Keratinocyte (primary cell): ENCODE data around the gene ALB. TPM values are rescaled to one million over a fixed set of nuclear protein-coding genes. Genes with fewer than 3 reads are reported as not detected.

ENCODE experiments used
- DNase-seq: peaks from one replicate; pipeline ENCODE4 v3.0.0-alpha.2; 2011; ENCODE audit warnings: low read depth, missing footprints, low spot score
- FAIRE-seq: peaks from 2 replicates; lab custom pipeline; 2011; peaks lifted over from hg19 to GRCh38; lab: Jason Lieb, UNC
- H2AFZ ChIP-seq: 2 replicates; pipeline ENCODE4 v1.6.0; 2012; ENCODE audit warnings: low read length, control low read depth, inconsistent platforms; ENCODE audit not compliant: control insufficient read depth
- H3K27ac ChIP-seq: 2 replicates; pipeline ENCODE4 v1.5.1; 2011; ENCODE audit warnings: low read length; ENCODE audit not compliant: control insufficient read depth, insufficient read depth
- H3K27me3 ChIP-seq: 3 replicates; pipeline ENCODE4 v1.6.0; 2011; ENCODE audit warnings: low read length; ENCODE audit not compliant: control insufficient read depth, insufficient read depth; ENCODE audit errors: extremely low read depth
- H3K36me3 ChIP-seq, 2 experiments: 2 replicates in 1 of 2; 3 replicates in 1 of 2; pipeline ENCODE4 v1.5.1; 2011; ENCODE audit warnings: low read length in 2 of 2, mild to moderate bottlenecking in 1 of 2; ENCODE audit not compliant: control insufficient read depth in 2 of 2, insufficient read depth in 2 of 2; ENCODE audit errors: extremely low read depth in 1 of 2
- H3K4me1 ChIP-seq: 3 replicates; pipeline ENCODE4 v1.5.1; 2011; ENCODE audit warnings: low read length; ENCODE audit not compliant: control insufficient read depth, insufficient read depth; ENCODE audit errors: extremely low read depth
- H3K4me2 ChIP-seq: 3 replicates; pipeline ENCODE4 v1.6.0; 2011; ENCODE audit warnings: low read depth, low read length; ENCODE audit not compliant: control insufficient read depth, insufficient read depth; ENCODE audit errors: extremely low read depth
- H3K4me3 ChIP-seq, 3 experiments: fragments of 200-600 bp in 1 of 3; sonication (generic) in 1 of 3; 2 replicates in 2 of 3; 3 replicates in 1 of 3; pipeline ENCODE4 v1.5.1; 2011 to 2016; ENCODE audit warnings: low read length in 3 of 3, mild to moderate bottlenecking in 3 of 3, control low read depth in 2 of 3, inconsistent platforms in 1 of 3, low read depth in 1 of 3, mixed read lengths in 1 of 3, mixed run types in 1 of 3, moderate library complexity in 1 of 3; ENCODE audit not compliant: control insufficient read depth in 2 of 3, insufficient read depth in 2 of 3; ENCODE audit errors: extremely low read depth in 1 of 3
- H3K79me2 ChIP-seq: 2 replicates; pipeline ENCODE4 v1.6.0; 2012; ENCODE audit warnings: low read length; ENCODE audit not compliant: control insufficient read depth, insufficient read depth
- H3K9ac ChIP-seq: 3 replicates; pipeline ENCODE4 v1.6.0; 2011; ENCODE audit warnings: low read length; ENCODE audit not compliant: control insufficient read depth, insufficient read depth; ENCODE audit errors: extremely low read depth
- H3K9me1 ChIP-seq: 3 replicates; pipeline ENCODE4 v1.6.0; 2011; ENCODE audit warnings: low read length; ENCODE audit not compliant: control insufficient read depth, insufficient read depth; ENCODE audit errors: extremely low read depth
- H3K9me3 ChIP-seq: 2 replicates; pipeline ENCODE4 v1.5.1; 2012; ENCODE audit warnings: low read depth, low read length; ENCODE audit not compliant: control insufficient read depth
- H4K20me1 ChIP-seq: 3 replicates; pipeline ENCODE4 v1.6.0; 2011; ENCODE audit warnings: low read length; ENCODE audit not compliant: control insufficient read depth, insufficient read depth; ENCODE audit errors: extremely low read depth
- EZH2 ChIP-seq: IDR thresholded peaks from one replicate; pipeline ENCODE4 v1.6.1; 2012; ENCODE audit warnings: inconsistent platforms, mild to moderate bottlenecking, low read length, moderate library complexity
- dilution Hi-C: fragments of 300-500 bp; cut with MboI; formaldehyde crosslinking; loops from one replicate; pipeline ENCODE4 v1.7.0; 2020; ENCODE audit warnings: low sequenced_read_pairs; ENCODE audit not compliant: extremely low pct_ligation_motif_present
- polyA plus RNA-seq, 5 experiments: library from polyadenylated mRNA; depleted of rRNA in 3 of 5; stranded (reverse) in 3 of 5; stranded (forward) in 1 of 5; unstranded in 1 of 5; fragments of >200 nt; gene quantifications; 1 replicate in 1 of 5; 2 replicates in 3 of 5; 3 replicates in 1 of 5; pipeline versions ENCODE4 v1.2.1 to v1.2.3, GENCODE V29; 2011 to 2012; ENCODE audit warnings: missing spikeins in 2 of 5, low read depth in 1 of 5, low replicate concordance in 1 of 5
- TF ChIP-seq, protein P1 (sequence below), 3 experiments: IDR thresholded peaks in 1 of 3; conservative IDR thresholded peaks in 1 of 3; optimal IDR thresholded peaks in 1 of 3; 2 replicates in 2 of 3; 3 replicates in 1 of 3; pipeline versions ENCODE3 to v1.5.1; 2011; ENCODE audit warnings: low read length in 3 of 3, mild to moderate bottlenecking in 3 of 3, moderate library complexity in 2 of 3, control low read depth in 1 of 3, inconsistent platforms in 1 of 3; ENCODE audit not compliant: insufficient read depth in 2 of 3; ENCODE audit errors: extremely low read depth in 1 of 3

Gene ALB
- polyA plus RNA-seq, 1 donor (not counting 4 experiments of a cell fraction or from before 2014, with no cell fraction given): not detected

DNA sequence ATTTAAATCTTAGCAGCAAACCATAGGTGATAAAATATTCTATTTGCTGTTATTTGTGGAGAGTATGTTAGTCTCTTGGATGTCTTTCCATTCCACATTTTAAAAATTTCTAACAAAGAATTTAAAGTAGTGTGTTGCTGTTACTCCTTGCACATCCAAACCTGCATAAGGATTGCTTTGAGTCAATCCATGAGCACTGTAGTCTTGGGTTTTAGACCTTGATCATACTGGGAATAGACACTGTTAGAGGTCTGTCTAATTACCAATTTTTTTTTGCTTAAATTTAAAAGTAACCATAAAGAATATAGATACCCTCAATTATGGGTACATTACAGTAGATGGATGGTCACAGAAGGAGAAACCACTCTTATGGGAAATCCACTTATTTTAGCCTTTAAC, 33.5 kb downstream of the ALB start:
- TF ChIP-seq, protein P1, sequence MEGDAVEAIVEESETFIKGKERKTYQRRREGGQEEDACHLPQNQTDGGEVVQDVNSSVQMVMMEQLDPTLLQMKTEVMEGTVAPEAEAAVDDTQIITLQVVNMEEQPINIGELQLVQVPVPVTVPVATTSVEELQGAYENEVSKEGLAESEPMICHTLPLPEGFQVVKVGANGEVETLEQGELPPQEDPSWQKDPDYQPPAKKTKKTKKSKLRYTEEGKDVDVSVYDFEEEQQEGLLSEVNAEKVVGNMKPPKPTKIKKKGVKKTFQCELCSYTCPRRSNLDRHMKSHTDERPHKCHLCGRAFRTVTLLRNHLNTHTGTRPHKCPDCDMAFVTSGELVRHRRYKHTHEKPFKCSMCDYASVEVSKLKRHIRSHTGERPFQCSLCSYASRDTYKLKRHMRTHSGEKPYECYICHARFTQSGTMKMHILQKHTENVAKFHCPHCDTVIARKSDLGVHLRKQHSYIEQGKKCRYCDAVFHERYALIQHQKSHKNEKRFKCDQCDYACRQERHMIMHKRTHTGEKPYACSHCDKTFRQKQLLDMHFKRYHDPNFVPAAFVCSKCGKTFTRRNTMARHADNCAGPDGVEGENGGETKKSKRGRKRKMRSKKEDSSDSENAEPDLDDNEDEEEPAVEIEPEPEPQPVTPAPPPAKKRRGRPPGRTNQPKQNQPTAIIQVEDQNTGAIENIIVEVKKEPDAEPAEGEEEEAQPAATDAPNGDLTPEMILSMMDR (optimal IDR thresholded peaks at IDR 0.05 in 1 of 3, IDR thresholded peaks at IDR 0.05 in 1 of 3, conservative IDR thresholded peaks at IDR 0.05 in 1 of 3; ENCODE audit: extremely low read depth in 1 of 3, insufficient read depth in 2 of 3, low read length in 3 of 3): no peak
- TF ChIP-seq EZH2: no peak
- Histone ChIP-seq H2AFZ (no peak overlapping the region), H3K36me3 (no peaks in the 10 kb centered on the region), H3K4me2 (no peak overlapping the region), H3K27ac (no peak overlapping the region), H3K79me2 (no peaks in the 10 kb centered on the region), H3K9ac (no peak overlapping the region), H3K9me3 (no peaks in the 10 kb centered on the region), H4K20me1 (no peaks in the 10 kb centered on the region), H3K9me1 (no peaks in the 10 kb centered on the region), H3K27me3 (no peaks in the 10 kb centered on the region), H3K4me3 (no peak overlapping the region), H3K4me1 (no peaks in the 10 kb centered on the region)
- FAIRE-seq: no peak
- dilution Hi-C loops: no loop called here
- no peak for DNase-seq

DNA sequence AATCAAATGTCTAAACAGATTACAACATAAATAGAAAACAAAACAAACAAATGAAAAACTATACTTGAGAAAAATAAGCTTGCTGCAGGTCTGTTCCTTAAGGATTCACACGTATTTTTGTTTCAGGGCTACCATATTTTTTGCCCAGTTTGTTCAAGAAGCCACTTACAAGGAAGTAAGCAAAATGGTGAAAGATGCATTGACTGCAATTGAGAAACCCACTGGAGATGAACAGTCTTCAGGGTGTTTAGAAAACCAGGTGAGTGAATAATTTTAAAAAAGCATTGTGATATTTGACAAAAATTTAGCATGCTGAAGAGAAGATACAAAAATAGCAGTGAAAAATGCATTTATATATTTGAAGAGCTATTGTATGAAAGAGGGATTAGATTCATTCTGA, 34.0 kb downstream of the ALB start:
- DNase-seq (no peak), FAIRE-seq (no peak)
- dilution Hi-C loops: no loop called here
- no peak overlapping the region for H3K4me2 ChIP-seq
- no peaks in the 10 kb centered on the region for H4K20me1 ChIP-seq
- no peaks in the 10 kb centered on the region for H3K4me1 ChIP-seq
- TF ChIP-seq EZH2: no peak
- TF ChIP-seq, protein P1 (optimal IDR thresholded peaks at IDR 0.05 in 1 of 3, IDR thresholded peaks at IDR 0.05 in 1 of 3, conservative IDR thresholded peaks at IDR 0.05 in 1 of 3; ENCODE audit: extremely low read depth in 1 of 3, insufficient read depth in 2 of 3, low read length in 3 of 3): no peak
- H3K9me3 ChIP-seq: no peaks in the 10 kb centered on the region
- no peaks in the 10 kb centered on the region for H3K79me2 ChIP-seq
- H3K9ac ChIP-seq: no peak overlapping the region
- H3K27ac ChIP-seq: no peak overlapping the region
- no peak overlapping the region for H3K4me3 ChIP-seq
- no peaks in the 10 kb centered on the region for H3K9me1 ChIP-seq
- no peaks in the 10 kb centered on the region for H3K27me3 ChIP-seq
- no peaks in the 10 kb centered on the region for H3K36me3 ChIP-seq
- no peak overlapping the region for H2AFZ ChIP-seq
